IPS-NIHi11 (cell line): ENCODE measurements around the gene TMEM178B.
"Not testable (repeated sequence)": the region's sequence is repeated elsewhere in the genome, so short reads cannot be mapped to it uniquely, and the experiment has no call there.

Experiments
- DNase-seq: peaks from one replicate; pipeline ENCODE4 v3.0.0; 2012; ENCODE audit warnings: mixed read lengths, low spot score

Gene TMEM178B

GRCh38 chr7:141142058-141142457, 68.2 kb downstream of the TMEM178B start:
- no peak for DNase-seq

- no peak for DNase-seq
These were observed 71.2 kb downstream of the TMEM178B start for GRCh38 chr7:141144921-141145629.

GRCh38 chr7:141145630-141145982, 71.7 kb downstream of the TMEM178B start:
- no peak for DNase-seq

- DNase-seq, result no peak
These were observed 73.6 kb downstream of the TMEM178B start for GRCh38 chr7:141147482-141147881.

GRCh38 chr7:141150465-141150864, 76.6 kb downstream of the TMEM178B start:
- no peak for DNase-seq

GRCh38 chr7:141151746-141152145, 77.9 kb downstream of the TMEM178B start:
- no peak for DNase-seq

- DNase-seq, result no peak
These were observed 79.4 kb downstream of the TMEM178B start for GRCh38 chr7:141153231-141153630.

GRCh38 chr7:141154131-141154732, 80.4 kb downstream of the TMEM178B start:
- DNase-seq, result no peak

GRCh38 chr7:141156407-141156806, 82.5 kb downstream of the TMEM178B start:
- DNase-seq, result no peak

GRCh38 chr7:141157138-141157765, 83.4 kb downstream of the TMEM178B start:
- DNase-seq, result no peak

GRCh38 chr7:141158561-141158960, 84.7 kb downstream of the TMEM178B start:
- no peak for DNase-seq

- DNase-seq, result no peak
These were observed 86.5 kb downstream of the TMEM178B start for GRCh38 chr7:141160246-141160860.

GRCh38 chr7:141161550-141162535, 88.0 kb downstream of the TMEM178B start:
- DNase-seq, result no peak

GRCh38 chr7:141165521-141165920, 91.7 kb downstream of the TMEM178B start:
- DNase-seq, result no peak

GRCh38 chr7:141166926-141167325, 93.1 kb downstream of the TMEM178B start:
- DNase-seq, result no peak

GRCh38 chr7:141167381-141167964, 93.6 kb downstream of the TMEM178B start:
- DNase-seq, result no peak

GRCh38 chr7:141169157-141169556, 95.3 kb downstream of the TMEM178B start:
- DNase-seq, result not testable (repeated sequence)

GRCh38 chr7:141175728-141176127, 101.9 kb downstream of the TMEM178B start:
- not testable (repeated sequence) for DNase-seq

GRCh38 chr7:141177120-141177519, 103.3 kb downstream of the TMEM178B start:
- DNase-seq, result not testable (repeated sequence)

GRCh38 chr7:141178486-141179135, 104.7 kb downstream of the TMEM178B start:
- DNase-seq, result no peak

GRCh38 chr7:141181812-141182211, 107.9 kb downstream of the TMEM178B start:
- no peak for DNase-seq
